CD4-positive, alpha-beta T cell treated with Interferon alpha-2 for 1 hour (primary cell): ENCODE results near the gene PPOX.

Experiments used
- DNase-seq, 2 donors: peaks; one replicate each; pipeline ENCODE4 v3.0.0-alpha.2; 2020 to 2022

The PPOX gene

GRCh38 chr1:161198897-161199431 lies 32.7 kb downstream of the PPOX start, which contains the start of gene ADAMTS4:
Gene ADAMTS4, minus strand, starts transcription at chr1:161199054. Its CDS starts 427 bp downstream, at chr1:161198627.
- DNase-seq = no peak

GRCh38 chr1:161199506-161200139 lies 33.4 kb downstream of the PPOX start:
- no peak for DNase-seq

GRCh38 chr1:161200421-161200991 lies 34.3 kb downstream of the PPOX start:
- peak; percentile 30 to 71 for DNase-seq

- DNase-seq = no peak
Measured at GRCh38 chr1:161200992-161201835, 35.0 kb downstream of the PPOX start.

- DNase-seq = peak; percentile 97 to 98
Measured at GRCh38 chr1:161201836-161202712, 35.8 kb downstream of the PPOX start, which contains the start of gene NDUFS2. Gene NDUFS2, plus strand, starts transcription at chr1:161202367. Its CDS starts 19 bp downstream, at chr1:161202386.

GRCh38 chr1:161206411-161207140 lies 40.4 kb downstream of the PPOX start:
- DNase-seq = no peak

GRCh38 chr1:161207173-161207572 lies 40.9 kb downstream of the PPOX start:
- DNase-seq = no peak

GRCh38 chr1:161209790-161210409 lies 43.7 kb downstream of the PPOX start:
- peak; percentile 78 to 83 for DNase-seq

GRCh38 chr1:161214369-161214768 lies 48.1 kb downstream of the PPOX start:
- DNase-seq = no peak

GRCh38 chr1:161215076-161215475 lies 48.9 kb downstream of the PPOX start, which contains the start of gene FCER1G:
Gene FCER1G, plus strand, starts transcription at chr1:161215295. Its CDS starts 27 bp downstream, at chr1:161215322.
- peak in 1 of 2 donors; percentile 71 for DNase-seq

GRCh38 chr1:161216945-161217712 lies 50.9 kb downstream of the PPOX start:
- peak; percentile 28 to 60 for DNase-seq

- DNase-seq = no peak
Measured at GRCh38 chr1:161217831-161218230, 51.6 kb downstream of the PPOX start.

- no peak for DNase-seq
Measured at GRCh38 chr1:161218301-161219077, 52.3 kb downstream of the PPOX start.

- no peak for DNase-seq
Measured at GRCh38 chr1:161219078-161219892, 53.1 kb downstream of the PPOX start.

GRCh38 chr1:161220002-161220401 lies 53.8 kb downstream of the PPOX start:
- no peak for DNase-seq
